HG02870 (cell line): ENCODE measurements around the gene SNRNP25.

Experiments used
- ATAC-seq: cut with Tn5 transposase; IDR thresholded peaks from one replicate; pipeline ENCODE4 v1.9.1; 2021; ENCODE audit warnings: mild to moderate bottlenecking, moderate library complexity; ENCODE audit not compliant: unreplicated experiment

SNRNP25 gene

DNA sequence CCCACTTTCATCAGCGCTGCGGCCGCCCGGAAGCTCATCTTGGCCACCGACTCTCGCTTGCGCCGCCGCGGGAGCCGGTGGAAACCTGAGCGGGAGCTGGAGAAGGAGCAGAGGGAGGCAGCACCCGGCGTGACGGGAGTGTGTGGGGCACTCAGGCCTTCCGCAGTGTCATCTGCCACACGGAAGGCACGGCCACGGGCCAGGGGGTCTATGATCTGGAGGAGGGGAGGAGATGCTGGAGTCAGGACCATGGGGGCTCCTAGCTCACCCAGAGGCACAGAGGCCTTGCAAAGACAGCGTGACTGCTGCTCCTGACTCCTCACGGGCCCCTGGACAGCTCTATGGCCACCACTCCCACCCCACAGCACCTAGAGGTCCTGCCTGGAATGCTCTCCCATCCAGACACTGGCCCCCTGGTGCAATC lies 9.4 kb downstream of the SNRNP25 start:
- ATAC-seq = no peak

DNA sequence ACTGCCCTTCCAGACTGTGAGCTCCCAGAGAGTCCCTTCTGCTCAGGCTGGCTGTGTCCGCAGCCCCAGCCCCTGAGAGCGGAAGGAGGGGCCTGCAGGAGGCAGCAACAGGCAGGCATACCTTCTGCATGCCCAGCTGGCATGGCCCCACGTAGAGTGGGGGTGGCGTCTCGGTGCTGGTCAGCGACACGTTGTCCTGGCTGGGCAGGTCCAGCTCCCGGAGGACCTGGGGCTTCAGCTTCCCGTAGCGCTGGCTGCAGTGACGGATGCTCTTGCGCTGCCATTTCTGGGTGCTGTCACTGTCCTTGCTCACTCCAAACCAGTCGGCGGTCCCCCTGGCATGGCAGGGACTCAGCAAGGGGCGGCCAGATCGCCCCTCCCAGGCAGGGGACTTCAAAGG lies 9.8 kb downstream of the SNRNP25 start:
- ATAC-seq = no peak

DNA sequence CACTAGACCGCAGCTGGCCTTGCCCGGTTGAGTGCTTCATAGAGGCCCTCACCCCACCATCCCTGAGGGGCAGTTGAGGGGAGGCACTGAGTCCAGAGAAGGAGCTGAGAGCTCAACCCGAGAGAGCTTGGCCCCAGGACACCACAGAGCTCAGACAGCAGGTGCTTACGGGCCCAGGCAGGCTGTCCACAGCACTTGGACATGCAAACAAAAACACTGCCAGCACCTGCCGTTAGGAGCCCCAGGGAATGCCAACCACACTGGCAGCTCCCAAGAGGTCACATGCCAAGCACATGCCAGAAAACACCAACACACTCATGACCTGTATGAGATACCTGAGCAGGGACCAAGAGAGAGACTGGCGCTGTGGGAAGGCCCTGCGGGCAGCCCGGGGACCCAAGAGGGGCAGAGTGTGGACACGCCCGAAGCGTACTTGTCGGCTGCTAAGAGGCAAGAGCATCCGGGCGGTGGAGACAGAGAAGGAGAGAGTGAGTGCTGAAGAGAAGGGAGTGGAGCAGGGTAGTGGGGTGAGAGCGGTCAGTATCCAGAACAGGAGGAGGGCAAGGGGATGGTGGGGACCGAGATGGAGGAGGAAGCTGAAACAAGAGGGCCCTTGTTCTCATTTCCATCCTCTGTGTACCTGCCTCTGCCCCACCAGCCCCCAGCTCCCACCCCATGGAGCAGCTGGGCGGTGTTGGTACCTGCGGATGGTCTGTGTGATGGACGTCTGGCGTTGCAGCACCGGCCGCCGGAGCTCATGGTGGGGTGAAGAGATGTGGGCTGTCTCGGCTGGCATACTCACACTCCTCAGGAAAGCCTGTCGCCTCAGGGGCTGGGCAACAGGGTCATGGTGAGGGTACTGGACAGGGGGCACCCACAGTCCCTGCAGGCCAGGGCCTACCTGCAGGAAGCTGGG lies 10.6 kb downstream of the SNRNP25 start:
- ATAC-seq = no peak

DNA sequence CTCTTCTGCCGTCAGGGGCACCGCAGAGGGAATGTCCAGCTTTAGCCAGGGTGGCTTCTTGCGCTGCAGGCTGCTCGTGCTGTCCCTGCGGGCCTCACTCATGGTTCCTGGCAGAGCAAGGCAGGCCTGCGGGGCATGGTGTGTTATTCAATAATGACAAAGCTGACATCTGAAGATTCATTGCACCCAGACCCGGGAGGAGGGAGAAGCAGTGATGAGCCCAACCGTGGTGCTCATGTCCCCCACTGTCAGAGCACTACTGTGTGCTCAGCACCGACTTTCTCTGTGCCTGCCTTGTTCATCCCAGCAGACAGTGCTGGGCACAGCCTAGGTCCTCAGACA lies 11.3 kb downstream of the SNRNP25 start:
- ATAC-seq = no peak

DNA sequence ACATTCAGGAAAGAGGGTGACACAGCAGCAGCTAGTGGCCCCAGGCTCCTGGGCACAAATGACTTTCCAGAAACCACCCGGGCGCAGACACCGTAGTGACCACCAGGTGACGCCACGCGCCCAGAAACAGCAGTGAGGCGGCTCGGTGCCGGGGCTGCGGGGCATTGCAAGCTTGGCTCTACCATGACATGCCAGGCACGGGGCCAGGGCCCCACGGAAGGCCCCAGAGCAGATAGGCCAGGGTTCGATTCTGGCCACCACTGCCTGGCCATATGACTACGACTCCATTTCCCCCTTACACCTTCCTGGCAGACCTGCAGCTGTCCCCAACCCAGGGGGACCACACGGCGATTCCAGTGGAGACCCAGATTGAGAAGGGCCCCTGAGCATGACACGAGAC lies 12.1 kb downstream of the SNRNP25 start:
- no peak for ATAC-seq

DNA sequence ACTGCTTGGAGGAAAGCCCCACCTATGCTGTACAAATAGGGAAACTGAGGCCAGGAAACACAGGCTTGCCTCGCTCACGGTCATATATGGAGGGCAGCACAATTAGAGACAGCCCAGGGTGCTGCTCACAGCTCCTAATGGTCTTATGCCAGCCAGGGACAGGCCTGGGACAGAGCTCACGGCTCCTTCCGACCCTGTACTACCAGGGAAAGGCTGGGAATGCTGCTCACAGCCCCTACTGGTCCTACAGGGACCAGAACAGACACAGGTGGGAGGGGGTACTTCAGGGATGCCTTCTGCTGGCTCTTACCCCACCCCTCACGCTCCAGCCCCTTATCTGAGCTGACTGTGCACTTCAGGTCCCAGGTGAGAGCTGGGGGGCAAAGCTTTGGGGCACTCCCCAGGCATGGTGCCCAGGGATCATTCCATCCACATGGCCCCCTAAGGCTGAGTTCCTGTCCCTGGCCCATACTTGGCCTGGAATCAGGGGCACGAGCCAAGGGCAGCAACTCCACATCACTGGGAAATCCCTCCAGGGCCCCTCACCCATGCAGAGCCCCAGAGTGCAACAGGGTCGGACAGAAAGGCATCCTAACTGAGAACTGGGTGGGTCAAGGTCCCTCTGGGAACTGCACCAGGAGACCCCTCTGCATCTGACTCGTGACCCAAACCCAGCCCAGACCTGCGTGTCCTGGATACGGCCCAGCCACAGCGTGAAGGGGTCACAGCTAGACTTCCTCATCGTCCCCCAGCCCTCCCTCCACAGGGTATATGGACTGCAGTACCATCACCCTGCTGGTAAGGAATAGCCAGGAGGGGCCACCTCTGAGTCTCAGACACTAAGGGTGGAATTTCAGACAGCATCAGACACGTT lies 12.9 kb downstream of the SNRNP25 start:
- ATAC-seq = no peak

DNA sequence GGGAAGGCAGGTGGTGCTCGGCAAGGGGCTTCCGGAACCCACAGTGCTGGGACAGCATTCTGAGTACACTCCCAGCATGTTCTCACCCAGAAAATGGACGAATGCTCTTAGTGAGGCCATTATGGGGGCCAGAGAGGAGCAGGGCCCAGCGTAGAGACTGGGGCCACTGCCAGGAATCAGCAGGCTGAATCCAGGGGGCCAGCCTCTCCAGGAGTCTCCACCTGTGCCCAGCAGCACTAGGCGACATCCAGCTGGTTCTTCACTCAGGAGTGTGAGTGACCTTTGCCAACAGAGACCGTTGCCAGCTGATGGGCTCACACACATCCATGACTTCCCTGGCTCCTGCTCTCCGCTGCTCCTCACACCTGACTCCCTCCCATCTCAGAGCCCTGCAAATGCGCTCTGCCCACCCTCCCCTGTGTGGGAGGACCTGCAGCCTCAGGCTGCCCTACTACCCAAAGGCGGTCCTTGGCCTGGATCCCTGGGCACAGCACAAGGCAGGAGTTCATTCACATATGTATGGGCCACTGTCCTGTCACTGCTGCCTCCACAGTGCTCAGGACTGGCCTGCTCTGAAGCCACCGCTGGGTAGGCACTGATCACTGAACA lies 13.7 kb downstream of the SNRNP25 start:
- no peak for ATAC-seq

DNA sequence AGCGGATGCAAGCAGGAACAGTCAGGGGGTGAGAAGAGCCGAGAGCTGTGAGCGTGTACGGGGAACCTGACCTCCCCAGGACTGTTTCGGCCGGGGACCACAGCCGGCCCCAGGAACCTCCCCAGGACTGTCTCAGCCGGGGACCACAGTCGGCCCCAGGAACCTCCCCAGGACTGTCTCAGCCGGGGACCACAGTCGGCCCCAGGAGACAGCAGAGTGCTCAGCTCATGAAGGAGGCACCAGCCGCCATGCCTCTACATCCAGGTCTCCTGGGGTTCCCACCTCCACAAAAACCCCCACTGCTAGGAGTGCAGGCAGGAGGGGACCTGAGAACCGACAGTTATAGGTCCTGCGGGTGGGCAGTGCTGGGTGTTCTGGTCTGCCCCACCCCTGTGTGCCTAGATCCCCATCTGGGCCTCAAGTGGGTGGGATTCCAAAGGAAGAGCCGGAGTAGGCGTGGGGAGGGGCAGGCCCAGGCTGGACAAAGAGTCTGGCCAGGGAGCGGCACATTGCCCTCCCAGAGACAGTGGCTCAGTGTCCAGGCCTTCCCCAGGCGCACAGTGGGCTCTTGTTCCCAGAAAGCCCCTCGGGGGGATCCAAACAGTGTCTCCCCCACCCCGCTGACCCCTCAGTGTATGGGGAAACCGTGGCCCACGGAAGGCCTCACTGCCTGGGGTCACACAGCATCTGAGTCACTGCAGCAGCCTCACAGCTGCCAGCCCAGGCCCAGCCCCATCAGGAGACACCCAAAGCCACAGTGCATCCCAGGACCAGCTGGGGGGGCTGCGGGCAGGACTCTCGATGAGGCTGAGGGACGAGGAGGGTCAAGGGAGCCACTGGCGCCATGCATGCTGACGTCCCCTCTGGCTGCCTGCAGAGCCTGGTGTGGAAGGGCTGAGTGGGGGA lies 14.5 kb downstream of the SNRNP25 start:
- no peak for ATAC-seq

DNA sequence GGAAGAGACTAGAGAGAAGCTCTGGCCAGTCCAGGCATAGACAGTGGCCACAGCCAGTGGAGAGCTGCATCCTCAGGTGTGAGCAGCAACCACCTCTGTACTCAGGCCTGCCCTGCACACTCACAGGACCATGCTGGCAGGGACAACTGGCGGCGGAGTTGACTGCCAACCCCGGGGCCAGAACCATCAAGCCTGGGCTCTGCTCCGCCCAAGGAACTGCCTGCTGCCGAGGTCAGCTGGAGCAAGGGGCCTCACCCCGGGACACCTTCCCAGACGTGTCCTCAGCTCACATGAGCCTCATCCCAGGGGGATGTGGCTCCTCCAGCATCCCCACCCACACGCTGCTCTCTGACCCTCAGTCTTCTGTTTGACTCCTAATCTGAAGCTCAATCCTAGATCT lies 15.6 kb downstream of the SNRNP25 start:
- no peak for ATAC-seq

DNA sequence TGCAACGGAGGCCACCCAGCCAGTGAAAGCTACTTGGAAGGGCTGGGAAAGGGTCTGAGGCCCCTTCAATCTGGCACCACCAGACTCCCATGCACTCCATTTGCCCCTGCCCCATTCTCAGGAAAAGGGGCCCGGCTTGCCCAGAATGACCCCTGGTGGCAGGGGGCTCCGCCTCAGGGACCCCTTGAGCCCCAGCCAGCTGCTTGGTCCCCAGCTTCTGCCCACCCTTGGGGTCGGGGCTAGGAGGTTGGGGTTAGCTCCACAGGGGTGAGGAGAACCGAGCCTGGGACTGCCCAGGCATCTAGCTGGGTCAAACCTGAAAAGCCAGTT lies 17.5 kb downstream of the SNRNP25 start:
- ATAC-seq = no peak

DNA sequence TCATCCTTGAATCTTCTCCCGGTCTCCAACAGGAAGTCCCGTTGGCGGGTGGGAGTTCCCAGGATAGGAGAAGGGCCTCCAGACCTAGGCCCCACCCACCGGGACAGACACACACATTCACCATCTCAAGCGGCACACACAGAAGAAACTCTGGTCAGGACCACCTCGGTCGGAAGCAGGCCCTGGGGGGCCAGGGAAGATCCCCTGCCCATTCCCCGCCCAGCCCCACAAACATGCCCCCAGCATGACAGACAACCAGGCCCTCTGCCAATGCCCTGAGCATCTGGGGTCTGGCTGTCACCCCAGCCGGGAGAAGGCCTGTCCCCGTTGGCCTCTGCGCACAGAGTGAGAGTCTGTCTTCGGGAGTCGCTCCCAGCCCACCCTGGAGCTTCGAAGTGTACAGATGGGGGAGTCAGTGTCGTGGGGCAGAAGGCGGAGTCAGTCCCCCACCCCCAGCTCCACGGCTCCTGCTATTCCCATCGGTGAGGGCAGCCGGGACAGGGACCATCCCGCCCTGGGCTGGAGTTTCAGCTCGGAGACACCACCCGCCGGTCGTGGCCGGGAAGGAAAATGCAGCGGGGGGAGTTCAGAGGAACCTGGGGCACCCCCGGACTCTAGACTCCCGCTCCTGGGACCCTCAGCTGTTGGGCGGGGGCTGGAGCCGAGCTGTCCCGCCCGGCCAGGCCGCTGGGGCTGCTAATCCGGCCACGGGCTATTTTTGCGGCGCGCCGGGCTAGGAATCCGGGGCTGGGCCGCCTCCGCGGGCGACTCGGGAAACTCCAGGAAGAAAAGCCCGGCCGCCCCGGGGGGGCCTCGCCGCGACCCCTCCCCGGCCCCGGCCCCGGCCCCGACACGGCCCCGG lies 18.1 kb downstream of the SNRNP25 start:
- ATAC-seq = no peak

DNA sequence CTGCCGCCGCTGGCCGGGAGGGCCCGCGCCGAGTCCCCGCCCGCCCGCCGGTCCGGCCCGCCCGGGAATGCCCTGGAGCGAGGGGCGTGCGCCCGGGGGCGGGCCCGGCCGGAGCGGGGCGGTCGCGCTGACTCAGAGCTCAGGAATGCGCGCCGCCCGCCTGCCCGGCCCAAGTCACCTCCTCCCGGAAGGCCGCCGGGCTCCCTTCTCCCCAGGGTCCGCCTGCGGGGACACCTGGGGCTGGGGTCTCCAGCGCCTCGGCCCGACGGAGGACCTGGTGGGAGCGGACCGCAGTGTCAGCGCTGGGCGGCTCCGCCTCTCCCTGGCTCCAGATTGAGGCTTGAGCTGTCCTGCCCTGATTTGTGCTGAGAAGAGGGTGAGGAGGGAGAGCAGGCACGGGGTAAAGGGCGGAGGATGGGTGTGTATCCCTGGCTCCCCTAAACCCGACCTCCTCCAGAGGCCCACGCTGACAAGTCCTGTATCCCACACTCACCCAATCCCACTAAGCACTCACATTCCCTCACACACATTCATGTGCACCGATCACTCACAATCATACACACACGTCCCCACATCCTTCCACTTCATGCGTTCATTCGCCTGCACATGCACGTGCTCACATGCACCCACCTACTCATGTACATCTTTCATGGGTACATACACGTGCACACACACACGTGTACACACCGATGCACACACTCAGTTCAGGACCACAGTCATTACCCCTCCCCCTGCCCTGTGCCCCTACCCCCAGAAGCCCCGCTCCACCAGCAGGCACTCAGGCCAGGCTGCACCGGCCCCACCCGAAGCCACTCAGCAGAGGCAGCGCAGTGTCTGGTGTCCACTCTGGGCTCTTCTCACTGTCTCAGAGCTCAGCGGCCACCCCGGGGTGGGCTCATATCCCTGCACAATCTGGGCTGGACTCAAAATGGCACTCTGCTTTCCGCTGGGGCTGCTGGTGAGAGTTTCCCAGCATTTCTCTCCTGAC lies 19.2 kb downstream of the SNRNP25 start, which contains the start of gene RHBDF1:
TSS of gene RHBDF1 (minus strand) at position 71 of the 988 bp plus-strand sequence. CDS start 7,616 bp downstream, outside the sequence.
- ATAC-seq = no peak

DNA sequence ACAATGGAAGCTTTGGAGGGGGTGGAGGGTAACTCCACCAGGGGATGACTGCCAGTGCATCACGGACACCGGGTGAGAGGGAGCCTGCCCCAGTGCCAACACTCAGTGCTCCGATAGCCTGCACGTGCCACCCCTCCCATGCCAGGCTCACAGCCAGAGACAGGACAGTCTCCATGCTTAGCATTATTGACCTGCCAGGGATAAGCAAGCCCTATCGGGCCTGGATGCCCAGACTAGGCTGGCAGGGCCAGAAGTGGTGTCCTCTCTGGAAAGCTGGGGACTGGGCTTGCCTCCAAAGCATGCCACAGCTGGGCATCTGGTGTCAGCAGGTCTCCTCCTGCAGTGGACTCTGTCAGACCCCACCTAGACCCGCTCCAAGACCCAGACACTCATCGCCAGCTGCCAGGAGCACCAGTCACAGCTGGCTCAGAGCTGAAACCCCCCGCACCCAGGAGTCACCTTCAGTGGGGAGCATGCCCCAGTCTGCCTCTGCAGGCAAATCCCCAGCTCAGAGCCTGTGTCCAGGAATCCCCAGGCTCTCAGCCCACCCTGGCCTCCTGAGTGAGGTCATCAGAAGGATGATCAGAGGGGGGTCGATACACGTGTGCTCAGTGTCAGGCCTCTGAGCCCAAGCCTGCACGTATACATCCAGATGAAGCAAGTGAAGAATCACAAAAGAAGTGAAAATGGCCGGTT lies 20.6 kb downstream of the SNRNP25 start:
- ATAC-seq = no peak

DNA sequence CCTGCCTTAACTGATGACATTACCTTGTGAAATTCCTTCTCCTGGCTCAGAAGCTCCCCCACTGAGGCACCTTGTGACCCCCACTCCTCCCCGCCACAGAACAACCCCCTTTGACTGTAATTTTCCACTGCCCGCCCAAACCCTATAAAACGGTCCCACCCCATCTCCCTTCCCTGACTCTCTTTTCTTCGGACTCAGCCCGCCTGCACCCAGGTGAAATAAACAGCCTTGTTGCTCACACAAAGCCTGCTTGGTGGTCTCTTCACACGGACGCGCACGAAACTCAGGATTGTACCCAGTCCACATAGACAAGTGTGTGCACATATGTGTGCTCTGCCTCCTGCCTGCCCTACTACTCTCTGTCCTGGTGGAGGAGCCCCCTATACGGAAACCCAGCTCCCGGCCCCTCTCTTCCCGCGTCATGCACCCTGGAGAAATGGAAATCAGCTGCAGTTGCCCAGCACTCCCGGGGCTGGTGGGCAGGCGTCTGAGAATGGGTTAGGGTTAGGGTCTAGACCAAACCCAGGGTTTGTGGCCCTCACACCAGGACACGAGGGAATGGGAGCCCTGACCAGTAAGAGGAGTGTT lies 21.2 kb downstream of the SNRNP25 start:
- ATAC-seq = no peak

DNA sequence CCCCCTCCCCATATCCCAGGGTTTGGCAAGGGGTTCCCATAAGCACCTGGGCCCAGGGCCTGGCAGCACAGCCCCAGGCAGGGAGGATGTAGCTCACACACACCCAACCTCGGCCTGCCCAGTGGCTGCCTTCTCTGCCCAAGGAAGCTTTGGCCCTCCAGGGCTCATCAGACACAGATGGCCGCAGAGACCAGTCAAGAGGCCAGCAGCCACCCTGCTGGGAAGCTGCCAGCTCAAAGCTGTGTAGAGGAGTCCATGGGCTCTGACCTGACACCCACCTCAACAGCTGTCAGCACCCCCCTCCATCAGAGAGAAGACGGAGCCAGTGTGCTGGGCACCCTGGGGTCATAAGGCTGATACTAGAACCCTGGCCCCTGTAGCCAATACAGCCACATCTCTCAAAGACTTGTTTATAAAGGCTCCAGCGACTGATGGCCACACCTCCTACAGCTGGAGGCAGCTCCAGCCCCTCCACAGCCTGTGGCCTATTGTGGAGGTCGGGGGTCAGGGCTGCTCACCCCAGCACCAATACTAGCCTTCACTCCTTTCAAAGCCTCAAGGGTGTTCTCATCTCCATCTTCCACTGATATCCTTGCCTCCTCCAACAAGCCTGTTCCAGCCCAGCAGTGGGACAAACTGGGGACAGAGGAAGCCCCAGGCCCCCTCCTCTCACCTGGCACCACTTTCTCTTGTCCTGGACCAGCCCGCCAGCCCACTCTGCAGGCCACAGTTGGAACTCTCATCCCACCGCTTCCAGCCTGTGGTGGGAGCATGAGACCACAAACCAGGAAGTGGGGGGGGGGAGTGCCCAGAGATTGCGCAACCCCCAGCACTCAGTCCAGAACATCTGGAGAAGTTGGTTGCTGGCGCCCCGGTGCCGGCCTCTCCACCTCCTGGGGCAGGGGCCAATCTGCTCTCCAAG lies 22.2 kb downstream of the SNRNP25 start:
- no peak for ATAC-seq

DNA sequence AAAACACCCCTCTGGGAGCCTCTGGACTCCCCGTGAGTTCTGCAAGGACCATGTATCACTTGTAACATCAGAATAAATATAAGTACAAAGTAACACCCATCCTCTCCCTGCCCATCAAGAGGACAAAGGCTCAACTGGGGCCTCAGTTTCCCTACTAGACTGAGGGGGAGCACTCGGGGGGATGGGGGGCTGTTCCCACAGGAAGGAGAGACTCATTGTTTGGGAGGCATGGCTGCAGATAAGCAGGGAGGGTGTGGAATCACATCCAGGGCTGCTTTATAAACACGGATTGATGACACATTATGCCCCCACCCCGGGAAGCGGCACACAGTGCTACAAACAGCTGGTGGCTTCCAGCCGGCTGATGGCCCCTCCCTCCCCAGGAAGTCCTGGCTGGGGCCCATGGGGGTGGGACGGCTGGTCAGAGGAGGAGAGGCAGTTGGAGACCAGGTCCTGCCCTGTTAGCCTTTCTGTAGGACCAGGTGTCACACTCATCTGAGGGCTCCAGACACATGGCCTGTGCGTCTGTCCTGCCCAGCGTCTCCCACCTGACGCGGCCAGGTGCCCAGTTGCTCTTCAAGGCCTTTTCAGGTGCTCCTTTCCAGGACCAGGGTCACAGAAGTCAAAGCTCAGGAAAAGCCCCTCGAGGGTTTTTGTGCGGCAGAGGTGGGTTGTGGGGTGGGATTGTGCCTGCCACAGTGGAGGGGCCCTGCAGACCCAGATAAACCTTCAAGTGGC lies 23.1 kb downstream of the SNRNP25 start:
- no peak for ATAC-seq
